HL-60/S4 (cell line): ENCODE measurements around the gene MAFG.

ENCODE experiments used
- in situ Hi-C: fragments of 300-500 bp; cut with MboI; formaldehyde crosslinking; loops from 2 replicates; pipeline ENCODE4 v1.14.3; 2022; ENCODE audit warnings: low sequenced_read_pairs

The MAFG gene

DNA sequence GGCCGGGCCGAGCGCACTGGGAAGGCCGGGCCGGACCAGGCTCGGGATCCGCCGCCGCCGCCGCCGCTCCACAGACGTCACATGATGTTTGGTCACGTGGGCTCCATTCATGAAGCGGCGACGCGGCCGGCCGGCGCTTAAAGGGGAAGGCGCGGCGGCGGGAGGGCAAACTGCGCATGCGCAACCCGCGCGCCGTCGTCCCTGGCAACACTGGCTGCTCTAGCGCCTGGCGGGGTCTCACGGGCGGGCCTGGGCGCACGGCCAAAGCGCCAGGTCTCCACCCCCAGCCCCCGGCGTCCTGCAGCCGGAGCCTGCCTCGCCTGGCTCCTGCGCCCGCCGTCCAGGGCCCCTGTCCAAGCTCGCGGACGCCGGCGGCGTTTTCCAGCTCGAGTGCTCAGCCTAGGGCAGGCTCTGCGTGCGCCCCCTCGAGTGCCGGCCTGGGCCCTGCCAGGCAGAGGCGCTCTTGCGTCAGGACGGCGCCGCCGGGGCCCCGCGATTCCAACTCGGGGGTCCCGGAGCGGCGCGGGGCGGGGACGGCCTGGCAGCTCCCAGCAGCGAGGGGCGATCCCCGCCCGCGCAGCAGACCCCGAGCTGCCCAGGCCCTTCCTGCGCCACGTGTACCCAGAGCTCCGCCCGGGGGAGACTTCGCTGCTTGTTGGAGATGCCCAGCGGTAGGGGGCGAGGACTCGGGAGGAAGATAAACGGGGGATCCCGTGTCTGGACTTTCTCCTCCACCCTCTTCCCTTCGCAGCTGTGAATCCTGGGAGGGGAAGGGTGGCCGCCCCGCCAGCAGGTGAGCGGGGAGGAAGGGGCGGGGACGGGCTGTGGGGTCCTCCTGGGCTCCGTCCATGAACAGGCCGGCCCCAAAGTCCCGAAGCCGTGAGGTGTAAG, at the start of gene MAFG:
Gene MAFG (minus strand): TSS at position 83 of the 891 bp plus-strand sequence. CDS start 4,550 bp downstream, outside the sequence.
- in situ Hi-C loops = no loop called here

- in situ Hi-C loops = no loop called here
Observed at GRCh38 chr17:81976332-81977210, 49.0 kb upstream of the MAFG start.

GRCh38 chr17:81973432-81973831, 45.9 kb upstream of the MAFG start:
- in situ Hi-C loops = no loop called here

GRCh38 chr17:81968850-81969812, 41.6 kb upstream of the MAFG start:
- in situ Hi-C loops = loop anchor here (10.0 kb wide), 1 partner anchor 176 kb away; no protein-coding TSS in a partner anchor

- in situ Hi-C loops = loop anchor here (10.0 kb wide), 1 partner anchor 176 kb away; no protein-coding TSS in a partner anchor
Observed at GRCh38 chr17:81968396-81968745, 40.8 kb upstream of the MAFG start.

DNA sequence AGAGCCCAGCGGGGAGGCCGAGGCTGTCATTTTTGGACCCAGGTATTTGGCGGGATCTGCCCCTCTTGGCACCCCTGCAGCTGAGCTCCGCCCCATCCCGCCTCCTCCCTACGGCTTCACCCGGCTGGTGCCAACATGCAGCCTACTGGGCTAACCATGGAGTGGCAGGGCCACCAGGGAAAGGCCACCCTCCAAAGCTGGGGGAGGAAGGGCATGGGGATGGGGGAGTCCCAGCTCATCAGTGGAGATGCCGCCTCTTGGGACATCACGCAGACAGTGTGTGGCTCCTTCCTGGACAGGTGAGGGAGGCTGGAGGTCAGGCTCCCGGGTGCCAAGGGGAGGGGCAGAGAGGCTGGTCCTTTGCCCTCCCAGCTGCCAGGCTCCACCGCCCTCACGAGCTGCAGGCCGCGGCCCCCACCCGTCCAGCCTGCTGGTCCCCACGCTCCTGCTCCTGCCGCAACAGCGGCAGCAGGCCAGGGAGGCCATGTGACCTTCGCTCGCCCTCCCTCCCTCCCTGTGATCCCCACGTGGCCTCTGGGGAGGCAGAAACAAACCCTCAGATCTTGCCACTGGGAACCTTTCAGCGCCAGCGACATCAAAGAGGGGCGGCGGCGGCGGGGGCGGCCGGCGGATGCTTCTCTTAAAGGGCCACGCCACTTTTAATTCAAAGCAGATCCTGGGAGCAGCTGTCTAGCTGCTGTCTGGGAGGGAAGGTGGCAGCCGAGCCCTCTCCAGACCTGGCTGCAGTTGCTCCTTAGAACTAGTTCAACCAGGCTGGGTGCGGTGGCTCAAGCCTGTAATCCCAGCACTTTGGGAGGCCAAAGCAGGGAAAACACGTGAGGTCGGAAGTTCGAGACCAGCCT, 40.2 kb upstream of the MAFG start:
- in situ Hi-C loops = loop anchor here (10.0 kb wide), 1 partner anchor 177 kb away; no protein-coding TSS in a partner anchor

- in situ Hi-C loops = loop anchor here (10.0 kb wide), 1 partner anchor 178 kb away; no protein-coding TSS in a partner anchor
Observed at GRCh38 chr17:81967244-81967532, 39.7 kb upstream of the MAFG start.

DNA sequence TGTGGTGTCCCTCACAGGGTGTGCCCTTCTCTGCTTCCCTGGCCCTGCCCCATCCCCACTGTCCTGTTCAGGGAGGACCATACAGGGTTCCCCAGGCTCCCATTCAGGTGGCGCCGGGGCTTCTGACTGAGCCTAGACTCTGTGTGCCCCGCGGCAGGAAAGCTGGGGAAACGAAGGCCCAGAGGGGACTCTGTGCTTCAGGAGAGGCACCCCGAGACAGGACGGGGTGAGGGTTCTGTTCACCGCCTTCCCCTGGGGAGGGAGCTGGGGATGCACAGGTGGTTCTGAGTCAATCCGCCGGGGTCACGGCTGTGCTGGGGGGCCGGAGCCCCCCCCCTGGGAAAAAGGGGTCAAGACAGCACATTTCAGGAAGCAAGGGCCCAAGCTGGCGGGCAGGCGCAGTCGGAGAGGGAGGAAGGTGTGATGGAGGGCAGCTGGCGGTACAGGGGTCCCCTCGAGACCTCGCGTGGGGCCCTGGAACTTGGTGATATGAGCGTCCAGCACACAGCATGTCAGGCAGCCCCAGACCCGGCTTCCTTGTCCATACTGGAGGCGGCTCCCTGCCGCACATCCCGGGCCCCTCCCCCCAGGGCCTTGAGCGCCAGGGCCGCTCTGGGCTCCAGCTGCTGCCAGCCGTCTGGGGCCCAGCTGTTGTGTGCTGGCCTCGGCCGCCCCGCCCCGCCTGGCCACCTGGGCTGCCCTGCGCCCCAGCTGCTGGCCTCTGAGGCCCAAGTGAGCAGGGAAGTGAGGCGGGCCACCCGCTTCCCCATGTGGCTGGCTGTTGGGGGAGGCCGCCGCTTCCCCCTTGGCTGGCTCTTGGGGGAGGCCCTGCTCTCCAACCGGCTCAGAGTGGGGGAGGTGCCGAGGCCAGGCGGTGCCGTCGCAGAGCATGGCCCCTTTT, 39.1 kb upstream of the MAFG start:
- in situ Hi-C loops = loop anchor here (10.0 kb wide), 1 partner anchor 178 kb away; no protein-coding TSS in a partner anchor

- in situ Hi-C loops = loop anchor here (10.0 kb wide), 1 partner anchor 181 kb away; no protein-coding TSS in a partner anchor
Observed at GRCh38 chr17:81964081-81964849, 36.7 kb upstream of the MAFG start.

- in situ Hi-C loops = loop anchor here (10.0 kb wide), 1 partner anchor 182 kb away; no protein-coding TSS in a partner anchor
Observed at GRCh38 chr17:81962499-81963441, 35.2 kb upstream of the MAFG start.

- in situ Hi-C loops = loop anchor here (10.0 kb wide), 1 partner anchor 183 kb away; no protein-coding TSS in a partner anchor
Observed at GRCh38 chr17:81961521-81962498, 34.3 kb upstream of the MAFG start.

DNA sequence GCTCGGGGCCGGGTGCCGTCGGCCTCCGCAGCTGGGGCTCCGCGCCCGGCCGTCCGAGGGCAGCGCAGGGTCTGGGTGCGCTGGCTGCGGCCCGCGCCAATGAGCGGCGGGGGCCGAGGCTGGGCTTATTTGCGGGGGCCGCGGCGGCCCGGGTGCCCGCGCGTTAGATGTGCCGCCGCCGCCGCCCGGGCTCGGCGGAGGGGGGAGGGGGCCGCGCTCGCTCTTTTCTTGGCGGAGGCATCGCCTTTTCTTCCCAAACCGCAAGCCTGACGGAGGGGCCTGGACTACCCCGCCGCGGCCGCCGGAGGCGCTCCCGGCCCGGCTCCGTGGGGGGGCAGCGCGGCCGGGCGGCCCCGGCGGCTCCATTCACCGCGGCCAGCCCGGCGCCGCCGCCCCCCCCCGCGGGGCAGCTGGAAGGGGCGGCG, 33.6 kb upstream of the MAFG start, which contains the start of gene NOTUM:
Gene NOTUM (minus strand): TSS at position 101 of the 425 bp plus-strand sequence. CDS start 278 bp downstream, outside the sequence.
- in situ Hi-C loops = loop anchor here (10.0 kb wide), 1 partner anchor 184 kb away; no protein-coding TSS in a partner anchor

GRCh38 chr17:81960130-81960958, 32.8 kb upstream of the MAFG start:
- in situ Hi-C loops = loop anchor here (10.0 kb wide), 1 partner anchor 184 kb away; no protein-coding TSS in a partner anchor
